ENCODE measurements around the gene KLF11.

DNA sequence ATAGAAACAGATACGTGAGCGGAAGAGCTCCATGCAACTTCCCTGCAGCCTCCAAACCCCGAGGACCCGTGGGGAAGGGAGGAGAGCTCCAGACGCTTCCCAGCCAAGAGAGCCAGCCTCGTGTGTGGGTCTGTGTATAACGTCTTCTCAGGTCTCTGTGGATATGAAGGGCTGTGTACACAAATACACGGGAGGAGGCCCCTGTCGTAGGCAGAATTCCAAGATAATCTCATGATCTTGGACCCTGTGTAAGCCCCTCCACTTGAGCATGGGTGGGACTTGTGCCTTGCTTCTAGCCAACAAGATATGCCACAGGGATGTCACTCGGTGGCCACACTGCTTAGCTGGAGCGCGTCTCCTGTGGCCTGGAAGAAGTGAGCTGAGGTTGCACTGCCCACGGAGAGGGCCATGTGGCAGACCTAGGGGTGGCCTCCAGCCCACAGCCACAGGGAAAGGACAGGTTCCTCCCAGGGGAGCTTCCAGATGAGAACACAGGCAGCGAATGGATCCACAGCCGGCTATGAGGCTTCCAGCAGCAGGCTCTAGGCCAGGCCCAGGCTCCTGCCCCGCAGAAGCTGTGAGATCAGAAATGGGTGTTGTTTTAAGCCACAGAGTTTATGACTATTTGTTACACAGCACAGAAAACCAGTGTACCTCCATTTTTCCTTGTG, 15.6 kb upstream of the KLF11 start:
- TF ChIP-seq POLR2A (IDR thresholded peaks at IDR 0.05) (no peak), CTCF (IDR thresholded peaks at IDR 0.05) (no peak)

All from lower leg skin (tissue), 3 donors.